GM20000 (cell line): ENCODE measurements around the gene RAB23.

Experiments used
- DNase-seq: peaks from one replicate; pipeline ENCODE4 v3.0.0; 2012; ENCODE audit warnings: low spot score
- TF ChIP-seq, protein P1 (sequence below): IDR thresholded peaks from 2 replicates; pipeline ENCODE4 v1.5.1; 2012; ENCODE audit warnings: mild to moderate bottlenecking, control low read depth; ENCODE audit errors: extremely low read depth, missing control alignments

RAB23 gene

DNA sequence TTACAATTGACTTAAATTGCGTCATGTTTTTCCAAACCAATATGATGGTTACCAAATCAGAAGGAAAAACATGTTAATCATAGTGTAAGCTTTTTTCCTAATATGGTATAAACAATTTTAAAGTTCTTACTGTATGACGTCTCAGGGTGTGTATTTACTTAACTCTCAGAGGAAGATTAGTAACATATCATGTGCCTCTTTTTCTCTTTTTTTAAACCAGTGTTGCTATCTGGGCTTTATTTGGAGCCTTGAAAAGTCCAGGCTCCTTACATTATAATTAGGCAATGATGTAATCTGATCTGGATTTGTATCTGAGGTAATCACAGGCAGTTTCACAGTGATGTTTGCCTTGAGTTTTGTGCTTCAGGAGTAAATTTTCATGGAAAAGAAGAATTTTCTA is 20.4 kb upstream of the RAB23 start:
- TF ChIP-seq, protein P1, sequence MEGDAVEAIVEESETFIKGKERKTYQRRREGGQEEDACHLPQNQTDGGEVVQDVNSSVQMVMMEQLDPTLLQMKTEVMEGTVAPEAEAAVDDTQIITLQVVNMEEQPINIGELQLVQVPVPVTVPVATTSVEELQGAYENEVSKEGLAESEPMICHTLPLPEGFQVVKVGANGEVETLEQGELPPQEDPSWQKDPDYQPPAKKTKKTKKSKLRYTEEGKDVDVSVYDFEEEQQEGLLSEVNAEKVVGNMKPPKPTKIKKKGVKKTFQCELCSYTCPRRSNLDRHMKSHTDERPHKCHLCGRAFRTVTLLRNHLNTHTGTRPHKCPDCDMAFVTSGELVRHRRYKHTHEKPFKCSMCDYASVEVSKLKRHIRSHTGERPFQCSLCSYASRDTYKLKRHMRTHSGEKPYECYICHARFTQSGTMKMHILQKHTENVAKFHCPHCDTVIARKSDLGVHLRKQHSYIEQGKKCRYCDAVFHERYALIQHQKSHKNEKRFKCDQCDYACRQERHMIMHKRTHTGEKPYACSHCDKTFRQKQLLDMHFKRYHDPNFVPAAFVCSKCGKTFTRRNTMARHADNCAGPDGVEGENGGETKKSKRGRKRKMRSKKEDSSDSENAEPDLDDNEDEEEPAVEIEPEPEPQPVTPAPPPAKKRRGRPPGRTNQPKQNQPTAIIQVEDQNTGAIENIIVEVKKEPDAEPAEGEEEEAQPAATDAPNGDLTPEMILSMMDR: no peak
- no peak for DNase-seq

DNA sequence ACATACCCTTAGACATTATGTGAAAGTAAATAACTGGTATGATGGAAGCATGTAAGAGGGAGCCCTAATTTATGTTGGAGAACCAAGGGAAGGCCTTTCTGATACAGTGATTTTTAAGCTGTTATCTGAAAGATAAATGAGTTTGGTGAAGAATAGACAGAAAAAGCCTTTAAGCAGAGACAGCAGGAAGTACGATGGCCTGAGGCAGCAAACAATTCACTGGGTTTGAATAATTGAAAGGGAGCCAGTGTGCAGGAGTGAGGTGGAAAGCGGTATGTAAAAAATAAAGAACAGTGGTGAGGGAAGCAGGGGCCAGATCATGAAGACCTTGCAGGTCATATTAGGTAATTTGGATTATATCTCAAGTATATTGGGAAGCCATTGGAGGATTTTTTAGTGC is 4.1 kb upstream of the RAB23 start:
- TF ChIP-seq, protein P1: no peak
- no peak for DNase-seq

DNA sequence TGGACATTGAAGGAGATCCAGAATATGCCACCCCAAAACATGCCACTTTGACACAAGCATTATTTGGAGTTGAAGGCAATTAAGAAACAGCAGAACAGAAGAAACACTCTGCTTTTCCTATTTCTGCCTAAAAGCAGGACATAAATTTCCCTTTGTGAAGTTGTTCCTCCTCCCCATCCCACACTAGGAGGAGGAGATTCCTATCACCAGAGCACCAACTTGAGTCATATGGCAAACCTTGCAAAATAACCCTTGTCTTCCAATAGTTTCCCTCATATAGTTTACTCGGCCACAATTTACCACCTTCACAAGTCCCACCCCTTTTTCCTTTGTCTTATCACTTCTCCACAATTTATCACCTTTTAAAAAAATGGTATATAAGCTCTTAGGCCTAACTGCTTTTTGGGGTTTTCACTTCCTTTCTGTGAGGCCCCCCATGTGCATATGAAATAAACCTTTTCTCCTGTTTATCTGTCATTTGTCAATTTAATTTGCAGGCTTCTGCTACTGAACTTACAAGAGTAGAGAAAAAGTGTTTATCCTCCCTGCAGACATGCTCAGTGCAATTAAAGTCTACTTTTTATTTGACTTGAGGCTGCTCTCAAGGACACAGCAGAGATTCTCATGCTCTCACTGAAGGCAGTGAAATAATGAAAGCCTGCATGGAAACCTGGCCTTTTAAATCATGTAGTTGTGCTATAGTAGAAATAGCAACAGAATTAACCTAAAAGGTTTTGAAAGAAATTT is 2.8 kb upstream of the RAB23 start:
- DNase-seq: no peak
- TF ChIP-seq, protein P1: no peak

DNA sequence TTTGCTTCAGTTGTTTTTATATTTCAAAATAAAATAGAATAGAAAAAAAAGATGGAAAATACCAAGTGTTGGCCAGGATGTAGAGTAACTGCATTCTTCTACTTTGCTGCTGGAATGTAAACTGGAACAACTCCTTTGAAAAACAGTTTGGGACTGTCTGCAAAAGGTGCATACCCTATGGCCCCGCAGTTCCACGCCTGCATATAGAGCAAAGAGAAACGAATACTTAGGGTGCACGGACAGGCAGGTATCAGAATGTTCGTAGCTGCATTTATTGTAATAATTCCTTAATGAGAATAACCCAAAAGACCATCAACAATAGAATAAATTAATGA is 603 bp upstream of the RAB23 start:
- TF ChIP-seq, protein P1: no peak
- DNase-seq: no peak

DNA sequence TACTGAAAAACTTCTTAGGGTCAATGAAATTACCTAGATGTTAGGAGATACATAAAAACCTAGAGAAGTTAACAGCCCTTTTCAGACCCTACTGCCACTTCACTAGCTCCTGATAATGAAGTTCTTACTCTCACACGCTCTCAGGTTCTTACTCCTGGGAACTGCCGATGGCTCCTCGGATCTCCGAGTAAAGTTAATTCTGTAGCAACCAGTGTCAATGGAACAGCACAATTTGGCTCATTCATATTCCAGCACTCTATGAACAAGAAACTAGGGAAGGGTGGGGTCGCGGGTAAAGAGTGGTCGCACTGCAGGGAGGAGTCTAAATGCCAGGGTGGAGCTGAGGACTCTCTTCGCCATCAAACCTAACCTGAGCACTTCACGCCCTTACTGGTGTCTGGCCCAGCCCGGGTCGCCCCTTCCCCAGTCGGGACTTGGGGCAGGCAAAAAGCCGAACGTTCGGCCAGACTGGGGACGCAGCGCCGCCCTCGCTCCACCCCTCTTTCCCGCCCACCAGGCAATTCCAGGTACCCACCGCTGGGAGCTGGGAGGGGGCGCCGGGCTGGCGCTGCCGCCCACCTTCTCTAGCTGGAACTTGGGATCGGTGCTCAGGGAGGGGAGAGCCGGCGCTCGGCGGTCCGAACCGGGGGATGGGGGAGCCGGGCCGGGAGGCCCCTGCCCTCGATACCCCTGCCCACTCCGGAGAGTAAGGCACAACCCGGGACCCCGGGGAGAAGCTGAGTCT is 744 bp downstream of the RAB23 start:
- DNase-seq: peak; percentile 67
- TF ChIP-seq, protein P1: no peak

DNA sequence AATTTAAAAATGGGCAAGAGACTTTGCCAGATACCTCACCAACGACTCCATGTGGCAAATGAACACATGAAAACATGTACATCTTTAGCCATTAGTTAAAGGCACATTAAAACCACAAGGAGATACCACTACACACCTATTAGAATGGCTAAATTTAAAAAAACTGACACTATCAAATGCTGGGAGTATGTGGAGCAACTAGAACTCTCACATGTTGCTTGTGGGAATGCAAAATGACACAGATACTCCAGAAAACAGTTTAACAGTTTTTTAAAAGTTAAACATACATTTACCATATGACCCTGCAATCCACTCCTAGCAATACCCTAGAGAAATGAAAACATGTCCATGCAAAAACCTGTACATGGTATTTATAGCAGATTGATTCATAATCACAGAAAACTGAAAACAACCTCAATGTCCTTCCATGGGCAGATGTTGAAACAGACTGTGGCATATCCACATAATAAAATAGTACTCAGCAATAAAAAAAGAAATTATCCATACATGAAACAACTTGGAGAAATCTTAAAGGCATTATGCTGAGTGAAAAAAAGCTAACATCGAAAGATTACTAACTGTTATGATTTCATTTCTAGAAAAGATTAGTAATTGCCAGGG is 1.9 kb downstream of the RAB23 start:
- no peak for DNase-seq

More for the DNA sequence above, 1.9 kb downstream of the RAB23 start:
- TF ChIP-seq, protein P1: no peak
